A549 treated with GW870086 at 1 μM for 4 hours (cell line): ENCODE data around the gene RNF10. TPM values are rescaled to one million over a fixed set of nuclear protein-coding genes. Genes with fewer than 3 reads are reported as not detected.

ENCODE experiments used
- total RNA-seq: library from RNA; stranded (reverse); fragments of 200-300 nt; extraction: Qiagen RNA extraction; gene quantifications from 5 replicates; pipeline ENCODE4 v1.2.3, GENCODE V29; 2022; ENCODE audit warnings: low read depth

The RNF10 gene
- 95.9 to 105 TPM (median 103 TPM) in 5 replicates for total RNA-seq

GRCh38 chr12:120534203-120534702 lies at the start of gene RNF10:
TSS of gene RNF10 (plus strand) at chr12:120534356. CDS start at chr12:120534812, 456 bp downstream.

GRCh38 chr12:120495731-120496412 lies 38.3 kb upstream of the RNF10 start, which contains the start of gene DYNLL1:
TSS of gene DYNLL1 (plus strand) at chr12:120496113. CDS start at chr12:120496422, 309 bp downstream.

DNA sequence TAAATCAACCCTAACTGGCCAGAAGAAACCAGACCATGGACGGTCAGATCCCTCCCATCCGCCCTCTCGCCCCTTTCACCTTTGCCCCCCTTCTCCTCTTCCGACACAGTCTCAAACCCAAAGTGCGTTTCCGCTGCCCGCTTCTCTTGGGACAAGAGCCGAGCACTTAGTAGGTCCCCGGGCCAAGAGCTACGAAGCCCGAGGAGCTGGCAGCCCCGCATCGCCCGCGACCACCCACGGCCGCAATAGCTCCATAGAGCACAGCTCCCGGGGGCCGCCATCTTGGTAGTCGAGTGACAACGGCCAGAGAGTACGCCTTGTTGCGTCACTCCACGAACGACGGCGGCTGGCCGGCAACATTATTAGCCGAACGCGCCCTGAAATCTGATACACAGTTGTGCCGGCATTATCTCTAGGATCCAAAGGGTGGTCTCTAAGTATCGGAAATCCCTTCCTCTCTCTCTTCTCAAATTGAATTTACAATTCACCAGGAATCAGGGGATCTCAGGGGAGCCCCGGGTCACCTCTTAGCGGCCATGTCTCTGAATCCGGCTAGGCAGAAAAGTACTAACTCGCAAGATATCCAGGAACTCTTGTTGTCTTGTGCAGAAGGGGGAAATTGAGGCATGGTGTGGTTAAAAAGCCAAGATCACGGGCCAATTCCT lies 5.2 kb upstream of the RNF10 start, which contains the start of gene COQ5:
TSS of gene COQ5 (minus strand) at position 298 of the 665 bp plus-strand sequence. CDS start at position 281, 17 bp downstream.

GRCh38 chr12:120580787-120581723 lies 46.9 kb downstream of the RNF10 start, which contains the start of gene POP5:
TSS of gene POP5 (minus strand) at chr12:120581402. CDS start at chr12:120581362, 40 bp downstream.

Other genes with a start within 250 kb of the RNF10 start
- gene RNU4-2, start 242.5 kb upstream of the RNF10 start, total RNA-seq, result not detected in 5 replicates
- not detected in 5 replicates for gene RNU4-1, start 241.1 kb upstream of the RNF10 start, total RNA-seq
- 0.48 to 1.7 TPM (median 0.76 TPM) in 5 replicates for gene SIRT4, start 232.0 kb upstream of the RNF10 start, total RNA-seq
- not detected in 5 replicates for gene PLA2G1B, start 206.6 kb upstream of the RNF10 start, total RNA-seq
- 0.77 to 1.9 TPM (median 1.4 TPM) in 5 replicates for gene MSI1, start 165.2 kb upstream of the RNF10 start, total RNA-seq
- gene COX6A1, start 96.2 kb upstream of the RNF10 start, total RNA-seq, result 808 to 864 TPM (median 832 TPM) in 5 replicates
- 73.0 to 86.4 TPM (median 76.2 TPM) in 5 replicates for gene TRIAP1, start 88.0 kb upstream of the RNF10 start, total RNA-seq
- 20.5 to 26.5 TPM (median 24.6 TPM) in 5 replicates for gene GATC, start 87.9 kb upstream of the RNF10 start, total RNA-seq
- 175 to 219 TPM (median 212 TPM) in 5 replicates for gene SRSF9, start 64.6 kb upstream of the RNF10 start, total RNA-seq
- gene DYNLL1, start 38.2 kb upstream of the RNF10 start, total RNA-seq, result 588 to 676 TPM (median 607 TPM) in 5 replicates
- gene COQ5, start 5.2 kb upstream of the RNF10 start, total RNA-seq, result 26.2 to 29.6 TPM (median 28.6 TPM) in 5 replicates
- gene POP5, start 47.0 kb downstream of the RNF10 start, total RNA-seq, result 45.9 to 59.8 TPM (median 51.9 TPM) in 5 replicates
- gene CABP1, start 106.3 kb downstream of the RNF10 start, total RNA-seq, result 0.15 to 0.46 TPM (median 0.21 TPM) in 5 replicates
- 83.9 to 99.9 TPM (median 87.0 TPM) in 5 replicates for gene MLEC, start 152.8 kb downstream of the RNF10 start, total RNA-seq
- 21.9 to 27.2 TPM (median 26.6 TPM) in 5 replicates for gene UNC119B, start 176.1 kb downstream of the RNF10 start, total RNA-seq
- gene ACADS, start 191.5 kb downstream of the RNF10 start, total RNA-seq, result 10.1 to 11.3 TPM (median 10.5 TPM) in 5 replicates